ENCODE data around the gene WDR18. TPM values are rescaled to one million over a fixed set of nuclear protein-coding genes. Genes with fewer than 3 reads are reported as not detected.

WDR18 gene
- total and polyA plus RNA-seq, 4 donors: 24.3 to 45.3 (median 37.7) TPM

DNA sequence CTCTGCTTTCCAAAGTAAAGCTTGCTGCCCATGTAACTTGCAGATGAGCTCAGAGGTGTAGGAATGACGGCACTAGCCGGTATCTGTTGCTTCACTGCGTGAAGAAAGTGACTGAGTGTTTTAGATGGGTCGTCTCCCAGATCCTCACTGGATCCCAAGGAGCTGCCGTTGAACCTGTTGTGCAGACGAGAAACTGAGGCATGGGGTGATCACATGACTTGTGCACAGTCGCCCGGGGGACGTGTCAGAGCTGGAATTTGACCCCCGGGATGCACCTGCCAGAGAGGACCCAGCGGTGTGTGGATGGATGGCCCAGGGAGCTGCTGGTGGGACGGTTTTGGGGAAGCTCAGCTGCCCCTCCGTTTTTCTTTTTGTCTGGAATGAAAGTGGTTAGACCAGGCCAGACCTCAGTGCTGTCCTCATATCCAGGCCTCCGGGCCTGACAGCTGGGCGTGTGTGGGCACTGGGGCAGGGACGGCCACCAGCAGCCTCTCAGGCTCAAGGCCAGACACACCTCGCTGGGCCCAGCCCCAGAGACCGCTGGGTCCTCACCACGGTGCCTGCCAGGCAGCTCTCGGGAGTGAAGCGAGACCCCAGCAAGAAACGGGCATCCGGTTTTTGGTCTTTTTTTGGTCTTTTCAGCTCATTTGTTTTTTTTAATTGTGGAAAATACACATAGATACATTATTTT is 45.8 kb upstream of the WDR18 start:
- no peaks in the 10 kb centered on the region for H3K36me3 ChIP-seq (ENCODE audit: control insufficient read depth in 4 of 4, insufficient read depth in 3 of 4, low read depth in 1 of 4, low read length in 3 of 4)
- TF ChIP-seq, protein P1, sequence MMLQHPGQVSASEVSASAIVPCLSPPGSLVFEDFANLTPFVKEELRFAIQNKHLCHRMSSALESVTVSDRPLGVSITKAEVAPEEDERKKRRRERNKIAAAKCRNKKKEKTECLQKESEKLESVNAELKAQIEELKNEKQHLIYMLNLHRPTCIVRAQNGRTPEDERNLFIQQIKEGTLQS (IDR thresholded peaks at IDR 0.05): no peak
- TF ChIP-seq SP1 (IDR thresholded peaks at IDR 0.05): no peak
- TF ChIP-seq RXRA (IDR thresholded peaks at IDR 0.05): no peak
- TF ChIP-seq, protein P2, sequence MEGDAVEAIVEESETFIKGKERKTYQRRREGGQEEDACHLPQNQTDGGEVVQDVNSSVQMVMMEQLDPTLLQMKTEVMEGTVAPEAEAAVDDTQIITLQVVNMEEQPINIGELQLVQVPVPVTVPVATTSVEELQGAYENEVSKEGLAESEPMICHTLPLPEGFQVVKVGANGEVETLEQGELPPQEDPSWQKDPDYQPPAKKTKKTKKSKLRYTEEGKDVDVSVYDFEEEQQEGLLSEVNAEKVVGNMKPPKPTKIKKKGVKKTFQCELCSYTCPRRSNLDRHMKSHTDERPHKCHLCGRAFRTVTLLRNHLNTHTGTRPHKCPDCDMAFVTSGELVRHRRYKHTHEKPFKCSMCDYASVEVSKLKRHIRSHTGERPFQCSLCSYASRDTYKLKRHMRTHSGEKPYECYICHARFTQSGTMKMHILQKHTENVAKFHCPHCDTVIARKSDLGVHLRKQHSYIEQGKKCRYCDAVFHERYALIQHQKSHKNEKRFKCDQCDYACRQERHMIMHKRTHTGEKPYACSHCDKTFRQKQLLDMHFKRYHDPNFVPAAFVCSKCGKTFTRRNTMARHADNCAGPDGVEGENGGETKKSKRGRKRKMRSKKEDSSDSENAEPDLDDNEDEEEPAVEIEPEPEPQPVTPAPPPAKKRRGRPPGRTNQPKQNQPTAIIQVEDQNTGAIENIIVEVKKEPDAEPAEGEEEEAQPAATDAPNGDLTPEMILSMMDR (IDR thresholded peaks at IDR 0.05; ENCODE audit: low read depth, low read length, missing input control): no peak
- no peak for TF ChIP-seq JUND (IDR thresholded peaks at IDR 0.05)
- no peak for TF ChIP-seq TAF1 (conservative IDR thresholded peaks at IDR 0.05)
- TF ChIP-seq, protein P3, sequence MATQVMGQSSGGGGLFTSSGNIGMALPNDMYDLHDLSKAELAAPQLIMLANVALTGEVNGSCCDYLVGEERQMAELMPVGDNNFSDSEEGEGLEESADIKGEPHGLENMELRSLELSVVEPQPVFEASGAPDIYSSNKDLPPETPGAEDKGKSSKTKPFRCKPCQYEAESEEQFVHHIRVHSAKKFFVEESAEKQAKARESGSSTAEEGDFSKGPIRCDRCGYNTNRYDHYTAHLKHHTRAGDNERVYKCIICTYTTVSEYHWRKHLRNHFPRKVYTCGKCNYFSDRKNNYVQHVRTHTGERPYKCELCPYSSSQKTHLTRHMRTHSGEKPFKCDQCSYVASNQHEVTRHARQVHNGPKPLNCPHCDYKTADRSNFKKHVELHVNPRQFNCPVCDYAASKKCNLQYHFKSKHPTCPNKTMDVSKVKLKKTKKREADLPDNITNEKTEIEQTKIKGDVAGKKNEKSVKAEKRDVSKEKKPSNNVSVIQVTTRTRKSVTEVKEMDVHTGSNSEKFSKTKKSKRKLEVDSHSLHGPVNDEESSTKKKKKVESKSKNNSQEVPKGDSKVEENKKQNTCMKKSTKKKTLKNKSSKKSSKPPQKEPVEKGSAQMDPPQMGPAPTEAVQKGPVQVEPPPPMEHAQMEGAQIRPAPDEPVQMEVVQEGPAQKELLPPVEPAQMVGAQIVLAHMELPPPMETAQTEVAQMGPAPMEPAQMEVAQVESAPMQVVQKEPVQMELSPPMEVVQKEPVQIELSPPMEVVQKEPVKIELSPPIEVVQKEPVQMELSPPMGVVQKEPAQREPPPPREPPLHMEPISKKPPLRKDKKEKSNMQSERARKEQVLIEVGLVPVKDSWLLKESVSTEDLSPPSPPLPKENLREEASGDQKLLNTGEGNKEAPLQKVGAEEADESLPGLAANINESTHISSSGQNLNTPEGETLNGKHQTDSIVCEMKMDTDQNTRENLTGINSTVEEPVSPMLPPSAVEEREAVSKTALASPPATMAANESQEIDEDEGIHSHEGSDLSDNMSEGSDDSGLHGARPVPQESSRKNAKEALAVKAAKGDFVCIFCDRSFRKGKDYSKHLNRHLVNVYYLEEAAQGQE (IDR thresholded peaks at IDR 0.05): no peak
- TF ChIP-seq GABPA (IDR thresholded peaks at IDR 0.05 in 1 of 2, conservative IDR thresholded peaks at IDR 0.05 in 1 of 2): no peak
- TF ChIP-seq NR2F2 (IDR thresholded peaks at IDR 0.05): no peak
- TF ChIP-seq EGR1 (IDR thresholded peaks at IDR 0.05; ENCODE audit: low read depth in 2 of 2): no peak
- TF ChIP-seq, protein P4, sequence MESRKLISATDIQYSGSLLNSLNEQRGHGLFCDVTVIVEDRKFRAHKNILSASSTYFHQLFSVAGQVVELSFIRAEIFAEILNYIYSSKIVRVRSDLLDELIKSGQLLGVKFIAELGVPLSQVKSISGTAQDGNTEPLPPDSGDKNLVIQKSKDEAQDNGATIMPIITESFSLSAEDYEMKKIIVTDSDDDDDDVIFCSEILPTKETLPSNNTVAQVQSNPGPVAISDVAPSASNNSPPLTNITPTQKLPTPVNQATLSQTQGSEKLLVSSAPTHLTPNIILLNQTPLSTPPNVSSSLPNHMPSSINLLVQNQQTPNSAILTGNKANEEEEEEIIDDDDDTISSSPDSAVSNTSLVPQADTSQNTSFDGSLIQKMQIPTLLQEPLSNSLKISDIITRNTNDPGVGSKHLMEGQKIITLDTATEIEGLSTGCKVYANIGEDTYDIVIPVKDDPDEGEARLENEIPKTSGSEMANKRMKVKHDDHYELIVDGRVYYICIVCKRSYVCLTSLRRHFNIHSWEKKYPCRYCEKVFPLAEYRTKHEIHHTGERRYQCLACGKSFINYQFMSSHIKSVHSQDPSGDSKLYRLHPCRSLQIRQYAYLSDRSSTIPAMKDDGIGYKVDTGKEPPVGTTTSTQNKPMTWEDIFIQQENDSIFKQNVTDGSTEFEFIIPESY (IDR thresholded peaks at IDR 0.05): no peak
- TF ChIP-seq HNF4A (conservative IDR thresholded peaks at IDR 0.05): no peak
- peaks cover 34 to 55% (median 42%) of the 10 kb centered on the region in 4 donors for H3K4me1 ChIP-seq (ENCODE audit: control insufficient read depth in 4 of 4, insufficient read depth in 4 of 4, low read length in 3 of 4)
- no peak overlapping the region for H3K4me3 ChIP-seq (ENCODE audit: low read depth in 1 of 3, low read length in 3 of 3)
- no peak overlapping the region for H3K27ac ChIP-seq (ENCODE audit: low read depth in 1 of 2, low read length in 2 of 2)
- DNase-seq (ENCODE audit: low spot score): no peak
- H3K27me3 ChIP-seq (ENCODE audit: control insufficient read depth in 4 of 4, insufficient read depth in 4 of 4, low read length in 3 of 4): no peaks in the 10 kb centered on the region
- 91% methylated on average over 23 of the region's 23 CpGs for WGBS
- no peak overlapping the region for H3K9ac ChIP-seq (ENCODE audit: low read depth in 1 of 2, low read length in 2 of 2)
- no peaks in the 10 kb centered on the region for H3K9me3 ChIP-seq (ENCODE audit: control insufficient read depth in 4 of 4, low read length in 3 of 4)

DNA sequence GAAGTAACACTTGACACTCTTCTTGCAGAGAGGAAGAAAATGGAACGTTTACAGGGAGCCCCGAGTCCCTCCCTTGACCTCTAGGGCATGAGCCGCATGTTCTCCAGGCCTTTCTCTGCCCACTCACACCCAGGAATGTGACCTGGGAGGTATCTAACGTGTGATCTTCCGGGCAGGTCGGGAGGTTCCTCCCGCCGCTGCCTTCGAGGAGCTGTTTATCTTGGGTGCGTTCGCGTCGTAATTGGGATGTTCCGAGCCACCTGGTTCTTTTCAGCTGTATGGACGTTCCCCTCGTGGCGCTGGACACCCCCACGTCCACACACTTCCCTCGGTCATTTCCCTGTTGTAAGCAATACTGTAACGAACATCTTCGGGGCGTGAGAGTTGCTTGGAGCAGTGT is 44.7 kb upstream of the WDR18 start:
- 90% methylated on average over 22 of the region's 22 CpGs for WGBS
- no peaks in the 10 kb centered on the region for H3K9me3 ChIP-seq (ENCODE audit: control insufficient read depth in 4 of 4, low read length in 3 of 4)
- no peak overlapping the region for H3K4me3 ChIP-seq (ENCODE audit: low read depth in 1 of 3, low read length in 3 of 3)
- no peak for DNase-seq (ENCODE audit: low spot score)
- no peak overlapping the region for H3K9ac ChIP-seq (ENCODE audit: low read depth in 1 of 2, low read length in 2 of 2)
- H3K4me1 ChIP-seq (ENCODE audit: control insufficient read depth in 4 of 4, insufficient read depth in 4 of 4, low read length in 3 of 4): peaks cover 26 to 44% (median 34%) of the 10 kb centered on the region in 4 donors
- no peak overlapping the region for H3K27ac ChIP-seq (ENCODE audit: low read depth in 1 of 2, low read length in 2 of 2)
- no peaks in the 10 kb centered on the region for H3K27me3 ChIP-seq (ENCODE audit: control insufficient read depth in 4 of 4, insufficient read depth in 4 of 4, low read length in 3 of 4)
- H3K36me3 ChIP-seq (ENCODE audit: control insufficient read depth in 4 of 4, insufficient read depth in 3 of 4, low read depth in 1 of 4, low read length in 3 of 4): no peaks in the 10 kb centered on the region
- TF ChIP-seq, protein P2 (IDR thresholded peaks at IDR 0.05; ENCODE audit: low read depth, low read length, missing input control): no peak
- TF ChIP-seq HNF4A (conservative IDR thresholded peaks at IDR 0.05): no peak
- no peak for TF ChIP-seq GABPA (IDR thresholded peaks at IDR 0.05 in 1 of 2, conservative IDR thresholded peaks at IDR 0.05 in 1 of 2)
- TF ChIP-seq, protein P3 (IDR thresholded peaks at IDR 0.05): no peak
- TF ChIP-seq RAD21 (IDR thresholded peaks at IDR 0.05): no peak
- TF ChIP-seq, protein P5, sequence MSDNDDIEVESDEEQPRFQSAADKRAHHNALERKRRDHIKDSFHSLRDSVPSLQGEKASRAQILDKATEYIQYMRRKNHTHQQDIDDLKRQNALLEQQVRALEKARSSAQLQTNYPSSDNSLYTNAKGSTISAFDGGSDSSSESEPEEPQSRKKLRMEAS (IDR thresholded peaks at IDR 0.05): no peak
- TF ChIP-seq SP1 (IDR thresholded peaks at IDR 0.05): no peak
- no peak for TF ChIP-seq NR2F2 (IDR thresholded peaks at IDR 0.05)
- TF ChIP-seq RXRA (IDR thresholded peaks at IDR 0.05): no peak
- TF ChIP-seq FOXA1 (IDR thresholded peaks at IDR 0.05): no peak
- TF ChIP-seq, protein P1 (IDR thresholded peaks at IDR 0.05): no peak
- no peak for TF ChIP-seq JUND (IDR thresholded peaks at IDR 0.05)
